GM12878 (cell line): ENCODE data around the gene PHKB.

Experiments used
- CTCF ChIP-seq, 3 experiments: IDR thresholded peaks in 2 of 3; conservative IDR thresholded peaks in 1 of 3; 2 replicates each; pipeline ENCODE4 v1.5.1; 2011; ENCODE audit warnings: low read depth in 3 of 3, low read length in 3 of 3, mild to moderate bottlenecking in 3 of 3, control low read depth in 2 of 3, moderate library complexity in 2 of 3, inconsistent platforms in 1 of 3, mixed read lengths in 1 of 3; ENCODE audit not compliant: control insufficient read depth in 2 of 3, insufficient read depth in 1 of 3; ENCODE audit errors: extremely low read depth in 1 of 3
- JUNB ChIP-seq: IDR thresholded peaks from 2 replicates; pipeline ENCODE4 v1.6.1; 2016; ENCODE audit warnings: antibody characterized with exemption, mild to moderate bottlenecking
- MTA2 ChIP-seq: fragments of 450-650 bp; IDR thresholded peaks from 2 replicates; pipeline ENCODE4 v1.6.1; 2016; ENCODE audit warnings: low read depth, mild to moderate bottlenecking, moderate library complexity
- SMAD5 ChIP-seq: IDR thresholded peaks from 2 replicates; pipeline ENCODE4 v1.6.1; 2016; ENCODE audit warnings: antibody characterized with exemption, low read depth

GRCh38 chr16:47726031-47726675 is 265.0 kb downstream of the PHKB start:
- no peak for TF ChIP-seq CTCF (IDR thresholded peaks at IDR 0.05 in 2 of 3, conservative IDR thresholded peaks at IDR 0.05 in 1 of 3; ENCODE audit: control insufficient read depth in 2 of 3, extremely low read depth in 1 of 3, insufficient read depth in 1 of 3, low read depth in 3 of 3, low read length in 3 of 3)
- no peak for TF ChIP-seq JUNB
- TF ChIP-seq MTA2 = no peak
- TF ChIP-seq SMAD5 = no peak
